Smooth muscle cell (in vitro differentiated cells): ENCODE data around the gene RAET1G. TPM values are rescaled to one million over a fixed set of nuclear protein-coding genes. Genes with fewer than 3 reads are reported as not detected.

Source experiments
- DNase-seq: peaks from one replicate; lab custom pipeline; 2025; ENCODE audit not compliant: unreplicated experiment; lab: John Stamatoyannopoulos, UW
- H2AFZ ChIP-seq: fragments of 200-600 bp; sonication (generic); 2 replicates; pipeline ENCODE4 v1.6.0; 2016; ENCODE audit warnings: antibody characterized with exemption, low read depth, mild to moderate bottlenecking
- H3F3A ChIP-seq: fragments of 200-600 bp; sonication (generic); 2 replicates; pipeline ENCODE4 v1.6.0; 2017; ENCODE audit warnings: antibody characterized with exemption, low read depth
- H3K27ac ChIP-seq: fragments of 200-600 bp; sonication (generic); 2 replicates; pipeline ENCODE4 v1.5.1; 2016; ENCODE audit warnings: low read depth, mild to moderate bottlenecking
- H3K27me3 ChIP-seq: fragments of 200-600 bp; sonication (generic); 2 replicates; pipeline ENCODE4 v1.6.1; 2016; ENCODE audit warnings: low read depth, mild to moderate bottlenecking
- H3K36me3 ChIP-seq: fragments of 200-600 bp; sonication (generic); 2 replicates; pipeline ENCODE4 v1.5.1; 2016; ENCODE audit warnings: low read depth
- H3K4me1 ChIP-seq: fragments of 200-600 bp; sonication (generic); 2 replicates; pipeline ENCODE4 v1.5.1; 2016; ENCODE audit warnings: low read depth
- H3K4me2 ChIP-seq: fragments of 200-600 bp; sonication (generic); 2 replicates; pipeline ENCODE4 v1.6.0; 2016; ENCODE audit warnings: mild to moderate bottlenecking
- H3K4me3 ChIP-seq: fragments of 200-600 bp; sonication (generic); 2 replicates; pipeline ENCODE4 v1.5.1; 2016; ENCODE audit warnings: mild to moderate bottlenecking
- H3K79me2 ChIP-seq: fragments of 200-600 bp; sonication (generic); 2 replicates; pipeline ENCODE4 v1.6.0; 2016; ENCODE audit warnings: low read depth, mild to moderate bottlenecking
- H3K9ac ChIP-seq: fragments of 200-600 bp; sonication (generic); 2 replicates; pipeline ENCODE4 v1.6.0; 2016; ENCODE audit warnings: low read depth
- H3K9me3 ChIP-seq: fragments of 200-600 bp; sonication (generic); replicated peaks from 2 replicates; pipeline ENCODE4 v1.5.1; 2016; ENCODE audit warnings: low read depth
- H4K20me1 ChIP-seq: fragments of 200-600 bp; sonication (generic); 2 replicates; pipeline ENCODE4 v1.6.0; 2016; ENCODE audit warnings: low read depth
- CTCF ChIP-seq: fragments of 200-600 bp; sonication (generic); IDR thresholded peaks from 2 replicates; pipeline ENCODE4 v1.5.1; 2017; ENCODE audit warnings: borderline replicate concordance, mild to moderate bottlenecking, antibody characterized with exemption; ENCODE audit not compliant: insufficient read depth, poor library complexity, severe bottlenecking
- WGBS: methylation state at CpG from one replicate; pipeline ENCODE4 v1.1.7; 2016; ENCODE audit warnings: low lambda C conversion rate; 5-methylcytosine and 5-hydroxymethylcytosine counted together
- polyA plus RNA-seq: library from polyadenylated mRNA; unstranded; fragments of >200 nt; fragmentation: Nextera tagmentation; extraction: Ambion mirVana; gene quantifications from 2 replicates; pipeline ENCODE4 v1.2.1, GENCODE V29; 2016
- total RNA-seq: library from RNA; depleted of rRNA; stranded (reverse); fragments of >200 nt; gene quantifications from 2 replicates; pipeline ENCODE4 v1.2.3, GENCODE V29; 2014

RAET1G gene
- total and polyA plus RNA-seq, 2 experiments from 2014 or later = 1.7 to 2.4 TPM

GRCh38 chr6:149884215-149884614 is 38.7 kb downstream of the RAET1G start:
- Histone ChIP-seq H3K79me2 (no peaks in the 10 kb centered on the region), H3K27me3 (peaks cover 11% of the 10 kb centered on the region), H2AFZ (no peak overlapping the region), H3K36me3 (no peaks in the 10 kb centered on the region), H3K27ac (no peak overlapping the region), H3K4me2 (no peak overlapping the region), H3K4me1 (no peaks in the 10 kb centered on the region), H3F3A (no peaks in the 10 kb centered on the region), H3K9me3 (no peaks in the 10 kb centered on the region), H4K20me1 (no peaks in the 10 kb centered on the region), H3K9ac (no peak overlapping the region), H3K4me3 (no peak overlapping the region)
- WGBS = 40% methylated on average over 11 of the region's 11 CpGs
- no peak for DNase-seq
- no peak for TF ChIP-seq CTCF

GRCh38 chr6:149881860-149882259 is 41.1 kb downstream of the RAET1G start:
- DNase-seq = no peak
- no peak overlapping the region for H3K27ac ChIP-seq
- no peaks in the 10 kb centered on the region for H4K20me1 ChIP-seq
- no peaks in the 10 kb centered on the region for H3K36me3 ChIP-seq
- no peaks in the 10 kb centered on the region for H3K79me2 ChIP-seq
- no peaks in the 10 kb centered on the region for H3K9me3 ChIP-seq
- H3K4me2 ChIP-seq = no peak overlapping the region
- no peaks in the 10 kb centered on the region for H3F3A ChIP-seq
- no peak overlapping the region for H3K4me3 ChIP-seq
- WGBS = 88% methylated on average over 2 of the region's 2 CpGs
- no peak for TF ChIP-seq CTCF
- no peak overlapping the region for H3K9ac ChIP-seq
- H3K4me1 ChIP-seq = no peaks in the 10 kb centered on the region
- H3K27me3 ChIP-seq = peaks cover 11% of the 10 kb centered on the region
- H2AFZ ChIP-seq = no peak overlapping the region

- H3K4me3 ChIP-seq = no peak overlapping the region
- no peak overlapping the region for H2AFZ ChIP-seq
- H3K9me3 ChIP-seq = no peaks in the 10 kb centered on the region
- H3K4me2 ChIP-seq = no peak overlapping the region
- peaks cover 11% of the 10 kb centered on the region for H3K27me3 ChIP-seq
- WGBS = 93% methylated on average over 10 of the region's 10 CpGs
- no peaks in the 10 kb centered on the region for H4K20me1 ChIP-seq
- no peaks in the 10 kb centered on the region for H3K4me1 ChIP-seq
- H3K9ac ChIP-seq = no peak overlapping the region
- no peak for TF ChIP-seq CTCF
- DNase-seq = no peak
- no peaks in the 10 kb centered on the region for H3F3A ChIP-seq
- no peaks in the 10 kb centered on the region for H3K36me3 ChIP-seq
- no peaks in the 10 kb centered on the region for H3K79me2 ChIP-seq
- H3K27ac ChIP-seq = no peak overlapping the region
Measured at GRCh38 chr6:149881066-149881766, 41.7 kb downstream of the RAET1G start.

GRCh38 chr6:149877659-149878058 is 45.3 kb downstream of the RAET1G start:
- H2AFZ ChIP-seq = no peak overlapping the region
- H3K9ac ChIP-seq = no peak overlapping the region
- H3K4me1 ChIP-seq = no peaks in the 10 kb centered on the region
- no peak overlapping the region for H3K4me2 ChIP-seq
- H4K20me1 ChIP-seq = no peaks in the 10 kb centered on the region
- H3F3A ChIP-seq = no peaks in the 10 kb centered on the region
- H3K27ac ChIP-seq = no peak overlapping the region
- H3K36me3 ChIP-seq = no peaks in the 10 kb centered on the region
- H3K4me3 ChIP-seq = no peak overlapping the region
- TF ChIP-seq CTCF = no peak
- H3K79me2 ChIP-seq = no peaks in the 10 kb centered on the region
- H3K27me3 ChIP-seq = peaks cover 11% of the 10 kb centered on the region
- no peak for DNase-seq
- WGBS = 86% methylated on average over 1 of the region's 1 CpG
- H3K9me3 ChIP-seq = no peaks in the 10 kb centered on the region
